GM23248 (cell line): Measurements from ENCODE around the gene SUSD3. TPM values are rescaled to one million over a fixed set of nuclear protein-coding genes. Genes with fewer than 3 reads are reported as not detected.

ENCODE experiments used
- DNase-seq: peaks from one replicate; pipeline ENCODE4 v3.0.0-alpha.2; 2015
- H2AFZ ChIP-seq: fragments of 200-600 bp; sonication (generic); 2 replicates; pipeline ENCODE4 v1.6.1; 2016; ENCODE audit warnings: antibody characterized with exemption
- H3F3A ChIP-seq: fragments of 200-600 bp; sonication (generic); 2 replicates; pipeline ENCODE4 v1.6.1; 2016; ENCODE audit warnings: mild to moderate bottlenecking, antibody characterized with exemption, mixed run types; ENCODE audit not compliant: insufficient read depth
- H3K27ac ChIP-seq: fragments of 200-600 bp; sonication (generic); 2 replicates; pipeline ENCODE4 v1.5.1; 2016; ENCODE audit warnings: mild to moderate bottlenecking
- H3K27me3 ChIP-seq: fragments of 200-600 bp; sonication (generic); replicated peaks from 2 replicates; pipeline ENCODE4 v1.6.1; 2016; ENCODE audit warnings: mild to moderate bottlenecking; ENCODE audit not compliant: insufficient read depth
- H3K36me3 ChIP-seq: fragments of 200-600 bp; sonication (generic); 2 replicates; pipeline ENCODE4 v1.6.1; 2016; ENCODE audit warnings: low read depth, mild to moderate bottlenecking
- H3K4me1 ChIP-seq: fragments of 200-600 bp; sonication (generic); 2 replicates; pipeline ENCODE4 v1.6.1; 2016; ENCODE audit warnings: mild to moderate bottlenecking; ENCODE audit not compliant: insufficient read depth
- H3K4me2 ChIP-seq: fragments of 200-600 bp; sonication (generic); one replicate; pipeline ENCODE4 v1.6.1; 2016; ENCODE audit warnings: mild to moderate bottlenecking; ENCODE audit not compliant: unreplicated experiment
- H3K4me3 ChIP-seq: fragments of 200-600 bp; sonication (generic); 2 replicates; pipeline ENCODE4 v1.5.1; 2016; ENCODE audit warnings: mild to moderate bottlenecking
- H3K79me2 ChIP-seq: fragments of 200-600 bp; sonication (generic); 2 replicates; pipeline ENCODE4 v1.6.1; 2016; ENCODE audit warnings: mild to moderate bottlenecking; ENCODE audit not compliant: insufficient read depth
- H3K9ac ChIP-seq: fragments of 200-600 bp; sonication (generic); 2 replicates; pipeline ENCODE4 v1.6.1; 2016; ENCODE audit warnings: mild to moderate bottlenecking
- H3K9me2 ChIP-seq: fragments of 200-600 bp; sonication (generic); 2 replicates; pipeline ENCODE4 v1.6.1; 2016; ENCODE audit warnings: mixed run types, mild to moderate bottlenecking, moderate library complexity; ENCODE audit not compliant: insufficient read depth
- H3K9me3 ChIP-seq: fragments of 200-600 bp; sonication (generic); one replicate; pipeline ENCODE4 v1.6.1; 2017; ENCODE audit warnings: low read depth
- H4K20me1 ChIP-seq: fragments of 200-600 bp; sonication (generic); 2 replicates; pipeline ENCODE4 v1.6.0; 2016; ENCODE audit not compliant: insufficient read depth
- EZH2 ChIP-seq: fragments of 200-600 bp; sonication (generic); IDR thresholded peaks from 2 replicates; pipeline ENCODE4 v1.6.1; 2018; ENCODE audit warnings: antibody characterized with exemption, mild to moderate bottlenecking; ENCODE audit not compliant: insufficient read depth, poor library complexity, severe bottlenecking
- EZH2phosphoT487 ChIP-seq: fragments of 200-600 bp; sonication (generic); IDR thresholded peaks from 2 replicates; pipeline ENCODE4 v1.6.1; 2018; ENCODE audit warnings: antibody characterized with exemption, moderate library complexity, mild to moderate bottlenecking, low read depth; ENCODE audit not compliant: insufficient read depth
- WGBS, 2 experiments: methylation state at CpG; one replicate each; pipeline ENCODE4 v1.1.6; 2015 to 2017; ENCODE audit warnings: low lambda C conversion rate in 2 of 2, low coverage in 1 of 2; ENCODE audit errors: missing lambda C conversion rate in 2 of 2; 5-methylcytosine and 5-hydroxymethylcytosine counted together
- in situ Hi-C: fragments of 300-500 bp; cut with MboI; formaldehyde crosslinking; loops from 2 replicates; pipeline ENCODE4 v1.15.0; 2020
- polyA plus RNA-seq: library from polyadenylated mRNA; unstranded; fragments of >200 nt; fragmentation: Nextera tagmentation; extraction: Ambion mirVana; gene quantifications from 2 replicates; pipeline ENCODE4 v1.2.1, GENCODE V29; 2016
- total RNA-seq: library from RNA; depleted of rRNA; stranded (reverse); fragments of >200 nt; shearing (Covaris generic); gene quantifications from 2 replicates; pipeline ENCODE4 v1.2.3, GENCODE V29; 2014

The SUSD3 gene
- total and polyA plus RNA-seq, 2 experiments from 2014 or later, result 0.43 TPM; not detected in 1

DNA sequence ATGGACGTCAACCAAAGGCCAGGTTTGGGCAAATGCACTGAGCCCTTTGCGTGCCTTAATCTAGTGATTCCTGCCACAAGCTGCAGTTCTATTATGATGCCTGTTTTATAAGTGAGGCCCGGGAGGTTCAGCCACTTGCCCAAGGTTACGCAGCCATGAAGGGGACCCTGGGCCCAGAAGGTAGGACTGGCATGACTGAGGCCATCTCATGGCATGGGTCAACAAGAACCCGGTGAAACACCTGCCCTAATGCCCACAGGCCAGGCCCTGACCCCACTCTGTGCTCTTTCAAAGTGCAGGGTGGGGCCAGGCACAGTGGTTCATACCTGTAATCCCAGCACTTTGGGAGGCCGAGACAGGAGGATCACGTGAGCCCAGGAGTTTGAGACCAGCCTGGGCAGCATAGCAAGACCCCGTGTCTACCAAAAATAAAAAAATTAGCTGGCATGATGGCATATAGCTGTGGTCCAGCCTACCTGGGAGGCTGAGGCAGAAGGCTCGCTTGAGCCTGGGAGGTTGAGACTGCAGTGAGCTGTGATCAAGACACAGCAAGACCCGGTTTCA, 66.9 kb downstream of the SUSD3 start:
- Histone ChIP-seq H3K27me3 (no peaks in the 10 kb centered on the region), H3K79me2 (no peaks in the 10 kb centered on the region), H3K9me3 (no peaks in the 10 kb centered on the region), H2AFZ (no peak overlapping the region), H3K4me1 (0 out of 2 replicates have a peak, but pooled peaks cover under 1% of the 10 kb centered on the region), H3K27ac (no peak overlapping the region), H3K36me3 (no peaks in the 10 kb centered on the region), H3K9me2 (no peaks in the 10 kb centered on the region), H4K20me1 (no peaks in the 10 kb centered on the region), H3K4me2 (no peak overlapping the region), H3F3A (no peaks in the 10 kb centered on the region), H3K9ac (no peak overlapping the region), H3K4me3 (no peak overlapping the region)
- 93 to 94% methylated on average over 10 of the region's 10 CpGs for WGBS, 2 experiments
- DNase-seq, result no peak
- no peak for TF ChIP-seq EZH2phosphoT487
- TF ChIP-seq EZH2, result no peak
- in situ Hi-C loops, result no loop called here

DNA sequence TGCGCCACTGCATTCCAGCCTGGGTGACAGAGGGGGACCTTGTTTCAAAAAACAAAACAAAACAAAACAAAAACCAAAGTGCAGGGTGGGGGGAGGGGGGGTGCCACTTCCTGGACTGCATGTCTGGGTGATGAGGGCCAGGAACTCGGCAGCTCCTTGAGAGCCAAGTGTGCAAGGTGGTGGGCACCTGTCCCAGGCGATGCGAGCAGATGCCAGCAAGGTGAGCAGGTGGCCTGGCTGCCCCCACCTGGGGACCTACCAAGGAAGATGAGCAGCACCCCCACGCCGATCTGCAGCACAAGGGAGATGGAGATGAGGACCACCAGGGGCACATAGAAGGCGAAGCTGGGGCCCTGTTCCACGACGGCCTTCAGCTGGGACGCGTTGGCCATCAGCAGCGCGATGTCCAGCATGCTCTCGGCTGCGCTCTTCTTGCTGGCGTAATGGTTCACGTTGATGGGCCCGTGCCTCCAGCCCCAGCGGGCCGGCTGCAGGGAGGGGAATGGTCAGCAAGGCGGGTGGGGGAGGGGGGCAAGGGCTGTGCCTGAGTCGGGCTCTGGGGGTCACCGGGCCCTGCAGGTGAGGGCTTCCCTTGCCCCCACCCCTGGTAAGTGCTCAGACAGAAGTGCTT, 67.8 kb downstream of the SUSD3 start:
- in situ Hi-C loops, result no loop called here
- Histone ChIP-seq H3K27me3 (no peaks in the 10 kb centered on the region), H3K4me2 (no peak overlapping the region), H3K27ac (no peak overlapping the region), H3K9ac (no peak overlapping the region), H3K36me3 (no peaks in the 10 kb centered on the region), H3K4me1 (no peaks in the 10 kb centered on the region), H2AFZ (no peak overlapping the region), H3K9me3 (no peaks in the 10 kb centered on the region), H3K79me2 (no peaks in the 10 kb centered on the region), H3K4me3 (no peak overlapping the region), H3K9me2 (no peaks in the 10 kb centered on the region), H4K20me1 (no peaks in the 10 kb centered on the region), H3F3A (no peaks in the 10 kb centered on the region)
- no peak for TF ChIP-seq EZH2phosphoT487
- no peak for TF ChIP-seq EZH2
- no peak for DNase-seq
- WGBS, 2 experiments, result 93% methylated on average over 17 to 23 of the region's 23 CpGs

GRCh38 chr9:93126825-93127368, 68.4 kb downstream of the SUSD3 start:
- DNase-seq, result no peak
- H3K79me2 ChIP-seq, result 0 out of 2 replicates have a peak, but pooled peaks cover 6% of the 10 kb centered on the region
- no peak overlapping the region for H3K4me2 ChIP-seq
- H2AFZ ChIP-seq, result no peak overlapping the region
- 80 to 84% methylated on average over 6 to 18 of the region's 18 CpGs for WGBS, 2 experiments
- no peak overlapping the region for H3K27ac ChIP-seq
- H3K9me2 ChIP-seq, result no peaks in the 10 kb centered on the region
- H3K27me3 ChIP-seq, result no peaks in the 10 kb centered on the region
- TF ChIP-seq EZH2phosphoT487 (no peak), EZH2 (no peak)
- no peaks in the 10 kb centered on the region for H3F3A ChIP-seq
- in situ Hi-C loops, result no loop called here
- no peaks in the 10 kb centered on the region for H3K4me1 ChIP-seq
- H3K4me3 ChIP-seq, result no peak overlapping the region
- H4K20me1 ChIP-seq, result no peaks in the 10 kb centered on the region
- no peaks in the 10 kb centered on the region for H3K36me3 ChIP-seq
- no peak overlapping the region for H3K9ac ChIP-seq
- no peaks in the 10 kb centered on the region for H3K9me3 ChIP-seq

GRCh38 chr9:93127395-93127911, 69.0 kb downstream of the SUSD3 start:
- H3K4me2 ChIP-seq, result no peak overlapping the region
- no peaks in the 10 kb centered on the region for H3K27me3 ChIP-seq

More at GRCh38 chr9:93127395-93127911, 69.0 kb downstream of the SUSD3 start:
- TF ChIP-seq EZH2 (no peak), EZH2phosphoT487 (no peak)
- H3K9ac ChIP-seq, result no peak overlapping the region
- in situ Hi-C loops, result no loop called here
- H3K79me2 ChIP-seq, result 0 out of 2 replicates have a peak, but pooled peaks cover 9% of the 10 kb centered on the region
- no peaks in the 10 kb centered on the region for H3F3A ChIP-seq
- H3K36me3 ChIP-seq, result no peaks in the 10 kb centered on the region
- DNase-seq, result no peak
- no peak overlapping the region for H3K27ac ChIP-seq
- no peak overlapping the region for H2AFZ ChIP-seq
- H3K4me3 ChIP-seq, result no peak overlapping the region
- H4K20me1 ChIP-seq, result no peaks in the 10 kb centered on the region
- peaks cover 4% of the 10 kb centered on the region for H3K4me1 ChIP-seq
- no peaks in the 10 kb centered on the region for H3K9me3 ChIP-seq
- WGBS, 2 experiments, result 69 to 77% methylated on average over 8 of the region's 8 CpGs
- no peaks in the 10 kb centered on the region for H3K9me2 ChIP-seq
